SK-MEL-5 (cell line): Measurements from ENCODE around the gene TMEFF2. TPM values are rescaled to one million over a fixed set of nuclear protein-coding genes. Genes with fewer than 3 reads are reported as not detected.
"Not testable (repeated sequence)": the region's sequence is repeated elsewhere in the genome, so short reads cannot be mapped to it uniquely, and the experiment has no call there.

Experiments
- DNase-seq: peaks from one replicate; pipeline ENCODE4 v3.0.0-alpha.2; 2016; ENCODE audit warnings: low read depth, low spot score
- in situ Hi-C: cut with HindIII; loops from 2 replicates; pipeline ENCODE4 v1.10.0; 2016; ENCODE audit warnings: low sequenced_read_pairs, high pct_unique_total_duplicates, low pct_unique_long_range_greater_than_20kb
- total RNA-seq: library from RNA; depleted of rRNA; stranded (reverse); fragments of >200 nt; shearing (Covaris generic); gene quantifications from 2 replicates; pipeline ENCODE4 v1.2.3, GENCODE V29; 2014

Gene TMEFF2
- total RNA-seq, 1 experiment from 2014 or later = 0.03 TPM

GRCh38 chr2:191938779-191939178 lies 256.0 kb downstream of the TMEFF2 start:
- in situ Hi-C loops = no loop called here
- DNase-seq = no peak

- in situ Hi-C loops = no loop called here
- DNase-seq = no peak
Measured at GRCh38 chr2:191936882-191937405, 257.8 kb downstream of the TMEFF2 start.

- DNase-seq = no peak
- in situ Hi-C loops = no loop called here
Measured at GRCh38 chr2:191935247-191935646, 259.5 kb downstream of the TMEFF2 start.

- in situ Hi-C loops = no loop called here
- no peak for DNase-seq
Measured at GRCh38 chr2:191933307-191934105, 261.2 kb downstream of the TMEFF2 start.

- in situ Hi-C loops = no loop called here
Measured at GRCh38 chr2:191932286-191932685, 262.4 kb downstream of the TMEFF2 start.

GRCh38 chr2:191931329-191931728 lies 263.4 kb downstream of the TMEFF2 start:
- no peak for DNase-seq
- in situ Hi-C loops = no loop called here

More at GRCh38 chr2:191932286-191932685, 262.4 kb downstream of the TMEFF2 start:
- no peak for DNase-seq

GRCh38 chr2:191930205-191930604 lies 264.5 kb downstream of the TMEFF2 start:
- in situ Hi-C loops = no loop called here
- DNase-seq = no peak

- DNase-seq = no peak
- in situ Hi-C loops = no loop called here
Measured at GRCh38 chr2:191929288-191929687, 265.4 kb downstream of the TMEFF2 start.

GRCh38 chr2:191927991-191928390 lies 266.7 kb downstream of the TMEFF2 start:
- no peak for DNase-seq

GRCh38 chr2:191927319-191927867 lies 267.3 kb downstream of the TMEFF2 start:
- in situ Hi-C loops = no loop called here
- peak; percentile 10 for DNase-seq

More at GRCh38 chr2:191927991-191928390, 266.7 kb downstream of the TMEFF2 start:
- in situ Hi-C loops = no loop called here

- in situ Hi-C loops = no loop called here
- no peak for DNase-seq
Measured at GRCh38 chr2:191926671-191927070, 268.1 kb downstream of the TMEFF2 start.

- in situ Hi-C loops = no loop called here
- no peak for DNase-seq
Measured at GRCh38 chr2:191923652-191923997, 271.1 kb downstream of the TMEFF2 start.

- in situ Hi-C loops = no loop called here
- DNase-seq = no peak
Measured at GRCh38 chr2:191922736-191923651, 271.7 kb downstream of the TMEFF2 start.

GRCh38 chr2:191921650-191922049 lies 273.1 kb downstream of the TMEFF2 start:
- in situ Hi-C loops, DNase-seq: not testable (repeated sequence)

- in situ Hi-C loops = no loop called here
Measured at GRCh38 chr2:191920502-191920901, 274.2 kb downstream of the TMEFF2 start.

GRCh38 chr2:191917967-191918651 lies 276.6 kb downstream of the TMEFF2 start:
- in situ Hi-C loops = no loop called here
- no peak for DNase-seq

More at GRCh38 chr2:191920502-191920901, 274.2 kb downstream of the TMEFF2 start:
- DNase-seq = no peak

GRCh38 chr2:191917430-191917881 lies 277.3 kb downstream of the TMEFF2 start:
- in situ Hi-C loops = no loop called here

More at GRCh38 chr2:191917430-191917881, 277.3 kb downstream of the TMEFF2 start:
- DNase-seq = no peak
